ENCODE results near the gene OR7G1.
"Not testable (repeated sequence)": the region's sequence is repeated elsewhere in the genome, so short reads cannot be mapped to it uniquely, and the experiment has no call there.

OR7G1 gene

DNA sequence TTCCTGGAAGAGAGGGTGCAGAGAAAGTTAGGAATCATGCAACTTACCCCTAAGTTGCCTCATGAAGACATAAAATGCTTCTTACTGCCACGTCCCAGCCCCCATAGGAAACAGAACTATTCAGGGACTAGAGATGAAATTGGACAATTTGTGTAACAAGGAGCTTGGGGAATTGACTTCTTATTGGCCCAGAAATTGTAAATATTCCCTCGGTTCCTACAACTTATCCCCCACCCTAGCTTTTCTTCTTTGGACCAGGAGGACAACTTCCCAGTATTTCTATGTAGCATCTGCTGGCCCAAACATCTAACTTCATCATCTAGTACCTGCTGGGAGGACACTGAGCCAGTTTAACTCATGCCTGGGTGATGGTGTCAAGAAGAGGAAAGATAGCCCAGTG, 28.8 kb downstream of the OR7G1 start, which contains the start of gene OR1M1:
TSS of gene OR1M1 (plus strand) at position 301 of the 400 bp plus-strand sequence. CDS start 6,184 bp downstream, outside the sequence.
- DNase-seq (ENCODE audit: insufficient read length, low spot score) (no peak), FAIRE-seq (no peak)
- TF ChIP-seq, protein P1, sequence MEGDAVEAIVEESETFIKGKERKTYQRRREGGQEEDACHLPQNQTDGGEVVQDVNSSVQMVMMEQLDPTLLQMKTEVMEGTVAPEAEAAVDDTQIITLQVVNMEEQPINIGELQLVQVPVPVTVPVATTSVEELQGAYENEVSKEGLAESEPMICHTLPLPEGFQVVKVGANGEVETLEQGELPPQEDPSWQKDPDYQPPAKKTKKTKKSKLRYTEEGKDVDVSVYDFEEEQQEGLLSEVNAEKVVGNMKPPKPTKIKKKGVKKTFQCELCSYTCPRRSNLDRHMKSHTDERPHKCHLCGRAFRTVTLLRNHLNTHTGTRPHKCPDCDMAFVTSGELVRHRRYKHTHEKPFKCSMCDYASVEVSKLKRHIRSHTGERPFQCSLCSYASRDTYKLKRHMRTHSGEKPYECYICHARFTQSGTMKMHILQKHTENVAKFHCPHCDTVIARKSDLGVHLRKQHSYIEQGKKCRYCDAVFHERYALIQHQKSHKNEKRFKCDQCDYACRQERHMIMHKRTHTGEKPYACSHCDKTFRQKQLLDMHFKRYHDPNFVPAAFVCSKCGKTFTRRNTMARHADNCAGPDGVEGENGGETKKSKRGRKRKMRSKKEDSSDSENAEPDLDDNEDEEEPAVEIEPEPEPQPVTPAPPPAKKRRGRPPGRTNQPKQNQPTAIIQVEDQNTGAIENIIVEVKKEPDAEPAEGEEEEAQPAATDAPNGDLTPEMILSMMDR (IDR thresholded peaks at IDR 0.05; ENCODE audit: insufficient read depth, missing control alignments), result no peak

DNA sequence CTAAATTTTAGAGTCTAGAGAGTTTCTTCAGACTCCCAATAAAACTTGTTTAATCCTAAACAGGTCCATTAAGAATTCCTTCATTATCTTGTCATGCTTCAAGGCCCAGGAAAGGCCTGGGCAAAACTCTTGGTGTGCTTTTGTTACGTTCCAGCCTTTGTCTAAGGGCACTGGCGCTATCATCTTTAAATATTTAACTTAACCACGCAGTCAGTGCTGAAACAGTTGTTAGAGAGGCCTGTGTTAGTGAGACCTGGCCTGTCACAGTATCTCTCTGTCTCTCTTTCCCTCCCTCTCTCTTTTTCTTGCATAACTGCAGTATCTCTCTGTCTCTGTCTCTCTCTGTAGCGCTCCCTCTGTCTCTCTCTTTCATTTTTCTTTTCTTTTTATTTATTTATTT, 36.9 kb downstream of the OR7G1 start:
- no peak for FAIRE-seq
- TF ChIP-seq, protein P1 (IDR thresholded peaks at IDR 0.05; ENCODE audit: insufficient read depth, missing control alignments), result no peak
- DNase-seq (ENCODE audit: insufficient read length, low spot score), result no peak

DNA sequence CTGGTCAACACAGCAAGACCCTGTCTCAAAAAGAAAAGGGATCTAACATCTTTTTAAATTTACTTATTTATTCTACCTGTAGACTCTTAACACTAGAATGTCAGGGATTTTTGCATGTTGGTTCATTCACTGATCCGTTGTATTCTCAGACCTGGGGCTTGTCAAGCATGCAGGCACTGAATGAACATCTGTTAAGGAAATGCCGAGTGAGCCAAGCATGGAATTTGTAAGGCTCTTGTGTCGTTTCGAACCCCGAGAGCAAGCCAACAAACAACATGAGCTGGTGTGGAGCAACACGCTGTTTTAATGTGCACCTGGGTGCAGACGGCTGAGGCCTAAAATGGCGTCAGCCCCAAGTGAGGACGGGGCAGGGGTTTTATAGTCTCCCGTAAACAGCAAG, 38.7 kb downstream of the OR7G1 start:
- TF ChIP-seq, protein P1 (IDR thresholded peaks at IDR 0.05; ENCODE audit: insufficient read depth, missing control alignments), result no peak
- no peak for DNase-seq (ENCODE audit: insufficient read length, low spot score)
- no peak for FAIRE-seq

DNA sequence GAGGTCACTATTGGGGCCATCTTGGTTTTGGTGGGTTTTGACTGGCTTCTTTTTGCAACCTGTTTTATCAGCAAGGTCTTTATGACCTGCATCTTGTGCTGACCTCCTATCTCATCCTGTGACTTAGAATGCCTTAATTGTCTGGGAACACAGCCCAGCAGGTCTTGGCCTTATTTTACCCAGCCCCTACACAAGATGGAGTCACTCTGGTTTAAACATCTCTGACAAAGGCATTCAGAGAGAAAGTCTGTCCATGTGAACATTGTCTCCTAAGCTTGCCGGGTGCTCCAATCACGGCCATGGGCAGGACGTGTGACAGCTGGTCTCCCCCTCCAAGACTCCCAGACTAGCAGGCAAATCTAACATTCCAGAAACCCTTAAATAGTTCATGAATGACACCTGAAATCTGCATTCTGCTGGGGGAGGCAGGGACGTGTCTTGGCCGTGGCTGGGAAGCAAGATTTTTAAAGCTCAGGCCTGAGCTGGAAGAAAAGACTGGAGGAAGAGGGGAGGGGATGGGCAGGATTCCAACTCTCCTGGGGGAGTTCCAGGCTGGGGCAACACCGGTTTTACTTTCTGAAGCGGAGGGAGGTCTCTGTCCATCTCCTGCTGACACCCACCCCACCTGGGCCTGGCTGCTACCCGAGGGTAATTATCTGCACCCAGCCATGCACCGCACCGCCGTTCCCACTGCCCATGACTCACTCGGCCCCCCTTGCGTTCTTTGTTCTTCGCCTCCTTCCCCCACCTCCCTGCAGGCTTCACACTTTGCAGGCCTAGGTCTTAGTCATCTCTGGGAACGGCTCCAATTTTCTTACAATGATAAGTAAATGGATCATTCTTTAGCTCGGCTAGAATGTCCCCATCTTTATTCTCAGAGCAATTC, 40.3 kb downstream of the OR7G1 start:
- no peak for FAIRE-seq
- no peak for DNase-seq (ENCODE audit: insufficient read length, low spot score)
- TF ChIP-seq, protein P1 (IDR thresholded peaks at IDR 0.05; ENCODE audit: insufficient read depth, missing control alignments), result no peak

DNA sequence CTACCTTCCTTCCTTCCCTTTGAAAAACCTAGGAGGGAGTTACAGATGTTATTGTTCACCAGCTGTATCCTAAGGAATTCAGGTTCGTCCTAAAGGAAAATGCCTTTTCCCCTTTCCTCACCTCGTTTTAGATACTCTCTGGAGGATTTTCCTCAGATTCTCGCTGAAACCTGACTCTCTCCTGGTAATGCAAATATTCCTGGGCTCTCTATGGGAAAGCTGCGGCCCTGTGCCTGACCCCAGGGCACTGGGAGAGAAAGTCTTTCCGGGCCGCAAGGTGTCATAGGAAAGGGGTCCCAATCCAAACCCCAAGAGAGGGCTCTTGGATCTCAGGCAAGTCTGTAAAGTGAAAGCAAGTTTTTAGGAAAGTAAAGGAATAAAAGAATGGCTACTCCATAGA, 41.8 kb downstream of the OR7G1 start:
- FAIRE-seq (no peak), DNase-seq (ENCODE audit: insufficient read length, low spot score) (no peak)
- TF ChIP-seq, protein P1 (IDR thresholded peaks at IDR 0.05; ENCODE audit: insufficient read depth, missing control alignments), result no peak

DNA sequence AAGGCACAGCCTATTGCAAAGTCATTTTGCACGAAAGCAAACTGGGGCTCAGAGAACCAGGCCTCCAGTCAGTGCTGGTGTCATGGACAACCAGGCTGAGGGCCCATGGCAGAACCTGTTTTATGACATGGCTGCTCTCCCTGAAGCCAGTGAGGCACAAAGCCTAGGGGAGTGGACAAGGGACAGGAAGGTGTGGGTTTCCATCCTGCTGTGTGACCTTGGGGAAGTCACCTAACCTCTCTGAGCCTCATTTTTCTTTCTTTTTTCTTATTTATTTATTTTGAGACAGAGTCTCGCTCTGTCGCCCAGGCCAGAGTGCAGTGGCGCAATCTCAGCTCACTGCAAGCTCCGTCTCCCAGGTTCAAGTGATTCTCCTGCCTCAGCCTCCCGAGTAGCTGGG, 43.8 kb downstream of the OR7G1 start:
- not testable (repeated sequence) for DNase-seq (ENCODE audit: insufficient read length, low spot score); FAIRE-seq

DNA sequence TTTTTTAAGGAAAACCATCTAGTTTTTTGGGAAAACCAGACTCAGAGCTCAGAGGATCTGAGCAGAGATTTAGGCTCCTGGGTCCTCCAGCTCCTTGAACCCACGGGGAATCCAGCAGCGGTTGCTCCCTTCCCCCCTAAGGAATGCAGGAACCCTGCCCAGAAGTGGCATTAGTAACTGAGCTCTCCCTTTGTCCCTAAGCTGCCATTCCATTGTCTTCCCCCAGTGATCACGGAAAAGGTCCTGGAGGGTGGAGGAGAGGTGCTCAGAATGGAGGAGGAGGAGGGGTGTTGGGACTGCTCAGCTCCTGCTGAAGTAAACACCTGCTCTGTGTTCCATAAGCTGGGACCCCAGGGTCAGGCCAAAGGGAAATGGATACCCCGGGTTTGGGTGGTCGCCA, 45.5 kb downstream of the OR7G1 start:
- FAIRE-seq (no peak), DNase-seq (ENCODE audit: insufficient read length, low spot score) (no peak)
- TF ChIP-seq, protein P1 (IDR thresholded peaks at IDR 0.05; ENCODE audit: insufficient read depth, missing control alignments), result no peak

Measured in D721Med (cell line).